ENCODE measurements around the gene MYBBP1A.
"Not testable (repeated sequence)": the region's sequence is repeated elsewhere in the genome, so short reads cannot be mapped to it uniquely, and the experiment has no call there.

MYBBP1A gene

DNA sequence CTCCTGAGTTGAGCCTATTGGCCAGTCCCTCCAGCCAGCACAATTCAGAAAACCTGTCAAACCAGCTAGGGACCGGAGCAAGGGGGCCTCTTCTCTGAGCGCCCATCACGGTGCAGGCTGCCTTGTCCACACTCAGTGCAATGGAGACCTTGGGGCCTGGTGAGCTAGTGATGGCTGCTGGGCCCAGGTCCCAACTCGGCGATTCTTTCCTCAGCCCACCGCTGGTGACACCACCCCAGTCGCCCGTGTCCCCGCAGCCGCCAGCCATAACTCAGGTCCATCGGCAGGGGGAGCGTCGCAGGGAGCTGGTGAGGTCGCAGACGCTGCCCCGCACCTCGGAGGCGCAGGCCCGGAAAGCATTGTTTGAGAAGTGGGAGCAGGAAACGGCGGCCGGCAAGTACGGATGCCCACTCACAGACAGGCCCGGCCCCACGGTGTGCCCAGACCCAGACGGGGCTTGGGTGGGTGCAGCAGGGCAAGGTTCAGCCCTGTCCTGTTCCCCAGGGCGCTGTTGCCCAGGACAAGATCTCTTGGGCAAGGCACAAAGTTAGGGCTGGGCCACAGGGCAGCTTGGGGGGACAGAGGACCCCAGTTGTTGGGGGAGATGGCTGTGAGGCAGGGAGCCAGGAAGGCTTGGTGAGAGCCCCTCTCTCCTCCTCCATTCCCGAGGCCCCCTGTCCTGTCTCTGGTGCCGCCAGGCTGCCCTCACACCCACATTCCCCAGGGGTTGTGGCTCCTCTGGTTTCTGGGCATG is 39.9 kb upstream of the MYBBP1A start:
- Mint-ChIP-seq H3K9me3 (no peaks in the 10 kb centered on the region), H3K4me1 (ENCODE audit: low read depth) (peaks cover 35% of the 10 kb centered on the region), H3K4me3 (no peak overlapping the region), H3K27ac (peak overlapping the region; percentile 3), H3K36me3 (ENCODE audit: low read depth) (no peaks in the 10 kb centered on the region), H3K27me3 (peaks cover 71% of the 10 kb centered on the region)
- intact Hi-C loops (cut with micrococcal nuclease): no loop called here

DNA sequence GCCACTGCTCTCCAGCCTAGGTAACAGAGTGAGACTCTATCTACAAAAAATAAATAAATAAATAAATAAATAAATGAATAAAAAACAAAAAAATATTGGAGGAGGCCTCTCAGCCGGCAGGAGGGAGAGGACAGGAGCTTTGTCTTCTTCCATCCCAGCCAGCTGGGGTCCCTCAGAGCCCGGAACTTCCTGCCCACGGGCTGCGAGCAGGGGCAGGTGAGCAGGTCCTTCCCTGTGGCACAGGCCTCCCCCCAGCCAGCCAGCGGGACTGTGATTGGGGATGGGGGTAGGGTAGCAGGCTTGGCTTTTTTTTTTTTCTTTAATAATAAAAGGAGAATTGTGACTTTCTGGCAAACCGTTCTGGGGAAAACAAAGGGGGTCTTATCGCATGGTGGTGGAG is 39.2 kb upstream of the MYBBP1A start:
- Mint-ChIP-seq H3K36me3 (ENCODE audit: low read depth) (no peaks in the 10 kb centered on the region), H3K27me3 (peaks cover 67% of the 10 kb centered on the region), H3K9me3 (no peaks in the 10 kb centered on the region), H3K27ac (no peak overlapping the region), H3K4me3 (no peak overlapping the region), H3K4me1 (ENCODE audit: low read depth) (peaks cover 35% of the 10 kb centered on the region)
- intact Hi-C loops (cut with micrococcal nuclease): no loop called here

DNA sequence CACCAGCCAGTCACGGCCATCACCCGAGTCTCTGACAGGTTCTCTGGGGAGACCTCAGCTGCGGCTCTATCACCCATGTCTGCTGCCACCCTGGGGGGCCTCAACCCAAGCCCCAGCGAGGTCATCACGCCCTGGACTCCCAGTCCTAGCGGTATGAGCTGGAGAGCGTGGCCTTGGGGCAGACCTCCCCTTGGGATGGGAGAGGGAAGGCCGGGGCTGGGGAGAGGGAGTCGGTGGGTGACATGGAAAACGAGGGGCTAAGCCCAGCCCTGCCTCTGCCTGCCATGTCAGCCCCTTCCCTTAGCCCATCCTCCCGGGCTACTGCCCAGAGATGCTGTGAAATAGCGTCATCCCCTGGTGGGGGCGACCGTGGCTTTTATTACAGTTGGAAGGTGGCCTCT is 37.8 kb upstream of the MYBBP1A start:
- H3K27ac Mint-ChIP-seq: no peak overlapping the region
- intact Hi-C loops (cut with micrococcal nuclease): no loop called here
- no peaks in the 10 kb centered on the region for H3K9me3 Mint-ChIP-seq
- no peaks in the 10 kb centered on the region for H3K36me3 Mint-ChIP-seq (ENCODE audit: low read depth)
- H3K4me3 Mint-ChIP-seq: no peak overlapping the region
- H3K4me1 Mint-ChIP-seq (ENCODE audit: low read depth): peaks cover 35% of the 10 kb centered on the region
- peaks cover 73% of the 10 kb centered on the region for H3K27me3 Mint-ChIP-seq

DNA sequence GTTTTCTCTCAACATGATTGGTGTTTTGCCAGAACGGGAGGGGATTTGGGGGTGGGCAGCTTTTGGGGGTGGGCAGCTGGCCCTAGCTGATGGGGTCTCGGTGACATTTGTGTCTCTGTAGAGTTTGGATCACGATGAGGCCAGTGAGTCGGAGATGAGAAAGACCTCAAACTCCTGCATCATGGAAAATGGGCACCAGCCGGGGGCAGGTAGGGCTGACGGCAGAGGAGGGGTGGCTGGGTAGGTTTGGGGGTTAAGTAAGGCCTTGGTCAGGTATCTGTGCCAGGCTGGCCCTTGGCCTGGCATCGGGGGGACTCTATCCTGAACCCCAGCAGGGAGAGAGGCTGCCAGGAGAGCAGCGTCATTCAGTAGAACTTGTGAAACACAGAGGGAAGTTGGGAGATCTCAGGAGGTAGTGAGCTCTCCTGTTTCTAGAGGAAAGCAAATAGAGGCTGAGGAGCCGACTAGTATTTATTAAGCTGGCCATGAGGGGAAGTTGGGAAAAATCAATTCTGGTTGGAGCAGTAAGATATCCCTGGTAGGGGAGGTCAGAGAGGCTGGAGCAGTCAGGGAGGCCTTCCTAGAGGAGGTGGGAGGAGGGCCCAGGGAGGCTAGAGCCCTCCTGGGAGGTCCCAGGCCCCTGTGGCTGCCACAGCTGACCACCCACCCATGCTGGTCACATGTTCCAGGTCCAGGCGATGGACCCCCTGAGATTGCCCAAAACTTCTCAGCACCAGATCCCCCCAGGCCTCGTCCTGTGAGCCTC is 37.2 kb upstream of the MYBBP1A start:
- no peak overlapping the region for H3K4me3 Mint-ChIP-seq
- peaks cover 73% of the 10 kb centered on the region for H3K27me3 Mint-ChIP-seq
- H3K36me3 Mint-ChIP-seq (ENCODE audit: low read depth): no peaks in the 10 kb centered on the region
- H3K9me3 Mint-ChIP-seq: no peaks in the 10 kb centered on the region
- peaks cover 35% of the 10 kb centered on the region for H3K4me1 Mint-ChIP-seq (ENCODE audit: low read depth)
- intact Hi-C loops (cut with micrococcal nuclease): no loop called here
- H3K27ac Mint-ChIP-seq: no peak overlapping the region

DNA sequence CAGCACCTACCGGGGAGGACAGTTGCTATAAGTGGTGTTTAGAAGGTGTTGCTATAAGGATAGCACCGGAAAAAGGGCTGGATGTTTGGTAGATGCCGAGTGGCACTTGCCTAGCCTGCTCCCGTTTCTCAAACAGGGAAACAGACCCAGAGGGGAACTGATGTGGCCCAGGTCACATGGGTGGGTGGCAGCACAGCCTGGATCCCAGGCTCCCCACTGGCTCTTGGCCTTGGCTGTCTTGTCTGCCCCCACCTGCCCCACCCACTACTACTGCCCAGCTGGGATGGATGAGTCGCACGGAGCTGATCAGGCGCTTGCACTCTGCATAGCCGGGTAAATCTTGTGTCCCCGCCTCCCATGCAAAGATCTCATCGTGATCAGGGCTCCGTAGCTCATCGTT is 36.3 kb upstream of the MYBBP1A start:
- no peaks in the 10 kb centered on the region for H3K9me3 Mint-ChIP-seq
- no peak overlapping the region for H3K4me3 Mint-ChIP-seq
- peaks cover 35% of the 10 kb centered on the region for H3K4me1 Mint-ChIP-seq (ENCODE audit: low read depth)
- H3K27ac Mint-ChIP-seq: no peak overlapping the region
- intact Hi-C loops (cut with micrococcal nuclease): no loop called here
- no peaks in the 10 kb centered on the region for H3K36me3 Mint-ChIP-seq (ENCODE audit: low read depth)
- peaks cover 76% of the 10 kb centered on the region for H3K27me3 Mint-ChIP-seq

DNA sequence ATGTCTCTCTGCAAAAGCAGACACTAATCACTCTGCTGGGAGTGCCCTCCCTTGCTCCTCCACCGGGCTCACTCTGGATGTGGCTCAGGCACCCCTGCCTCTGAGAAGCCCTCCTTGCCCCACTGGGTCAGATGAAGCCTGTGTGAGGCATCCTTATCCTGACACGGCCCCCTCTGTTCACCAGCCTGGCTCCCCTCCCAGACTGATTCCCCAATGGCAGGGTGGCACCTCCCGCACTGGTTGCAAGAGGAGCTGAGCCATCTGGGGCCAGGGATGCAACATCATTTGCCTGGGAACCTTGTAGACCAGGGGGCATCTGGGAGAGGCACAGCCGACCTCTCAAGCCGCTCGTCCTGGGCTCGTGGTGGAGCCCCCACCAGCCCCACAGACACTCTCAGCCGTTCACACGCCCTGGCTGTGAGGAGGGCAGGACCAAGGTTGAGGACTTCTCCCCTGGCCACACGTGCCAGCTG is 35.8 kb upstream of the MYBBP1A start:
- H3K27me3 Mint-ChIP-seq: peaks cover 78% of the 10 kb centered on the region
- H3K27ac Mint-ChIP-seq: peak overlapping the region; percentile 15
- intact Hi-C loops (cut with micrococcal nuclease): no loop called here
- H3K4me3 Mint-ChIP-seq: no peak overlapping the region
- H3K36me3 Mint-ChIP-seq (ENCODE audit: low read depth): no peaks in the 10 kb centered on the region
- H3K4me1 Mint-ChIP-seq (ENCODE audit: low read depth): peaks cover 35% of the 10 kb centered on the region
- no peaks in the 10 kb centered on the region for H3K9me3 Mint-ChIP-seq

DNA sequence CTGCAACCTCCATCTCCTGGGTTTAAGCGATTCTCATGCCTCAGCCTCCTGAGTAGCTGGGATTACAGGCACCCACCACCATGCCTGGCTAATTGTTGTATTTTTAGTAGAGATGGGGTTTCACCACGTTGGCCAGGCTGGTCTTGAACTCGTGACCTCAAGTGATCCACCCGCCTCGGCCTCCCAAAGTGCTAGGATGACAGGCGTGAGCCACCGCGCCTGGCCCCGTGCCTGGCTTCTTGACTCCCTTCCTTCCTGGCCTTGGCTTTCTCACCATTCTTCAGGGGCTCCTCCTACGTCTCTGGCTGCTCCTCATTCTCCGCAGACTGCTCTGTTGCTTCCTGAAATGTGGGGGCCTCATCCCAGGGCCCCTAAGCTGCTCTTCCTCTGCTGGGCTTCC is 34.9 kb upstream of the MYBBP1A start:
- intact Hi-C loops (cut with micrococcal nuclease); H3K4me3 Mint-ChIP-seq; H3K36me3 Mint-ChIP-seq (ENCODE audit: low read depth); H3K9me3 Mint-ChIP-seq: not testable (repeated sequence)
- peak overlapping the region; percentile 15 for H3K27ac Mint-ChIP-seq
- H3K27me3 Mint-ChIP-seq: peaks cover 82% of the 10 kb centered on the region
- H3K4me1 Mint-ChIP-seq (ENCODE audit: low read depth): peaks cover 28% of the 10 kb centered on the region

DNA sequence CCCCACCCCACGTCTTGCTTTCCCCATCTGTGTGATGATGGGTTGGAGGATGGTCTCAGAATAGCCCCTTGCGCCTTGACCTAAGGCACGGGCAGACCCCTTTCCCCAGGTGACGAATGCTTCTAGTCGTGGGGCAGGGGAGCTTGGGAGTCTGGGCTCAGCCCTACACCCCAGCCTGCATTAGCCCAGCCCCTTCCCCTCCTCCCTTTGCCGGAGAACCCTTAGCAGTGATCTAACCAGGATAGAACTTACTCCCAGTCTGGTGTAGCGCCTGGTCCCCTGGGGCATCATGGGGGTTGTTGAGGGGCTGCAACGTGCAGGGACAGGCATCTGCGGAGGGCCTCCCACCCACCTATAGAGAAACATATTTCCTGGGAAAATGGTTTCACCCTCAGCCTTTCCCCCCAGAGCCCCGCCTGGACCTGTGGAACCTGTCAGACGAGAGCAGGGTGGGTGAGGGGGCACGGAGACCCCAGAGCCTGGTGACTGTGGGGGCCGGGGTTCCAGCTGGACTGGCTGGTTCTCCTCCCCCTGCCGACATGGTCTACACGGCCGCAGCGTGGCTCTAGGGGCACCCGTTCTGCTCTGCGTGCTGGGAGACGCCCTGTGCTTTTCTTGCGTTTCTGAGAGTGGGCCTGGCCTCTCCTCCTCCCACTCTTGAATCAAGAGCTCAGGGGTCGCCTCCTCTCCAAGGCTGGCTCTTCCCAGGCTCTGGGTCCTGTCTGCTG is 33.9 kb upstream of the MYBBP1A start:
- H3K4me3 Mint-ChIP-seq: no peak overlapping the region
- no peaks in the 10 kb centered on the region for H3K9me3 Mint-ChIP-seq
- H3K27ac Mint-ChIP-seq: no peak overlapping the region
- H3K4me1 Mint-ChIP-seq (ENCODE audit: low read depth): peaks cover 25% of the 10 kb centered on the region
- intact Hi-C loops (cut with micrococcal nuclease): no loop called here
- H3K36me3 Mint-ChIP-seq (ENCODE audit: low read depth): no peaks in the 10 kb centered on the region
- H3K27me3 Mint-ChIP-seq: peaks cover 79% of the 10 kb centered on the region

DNA sequence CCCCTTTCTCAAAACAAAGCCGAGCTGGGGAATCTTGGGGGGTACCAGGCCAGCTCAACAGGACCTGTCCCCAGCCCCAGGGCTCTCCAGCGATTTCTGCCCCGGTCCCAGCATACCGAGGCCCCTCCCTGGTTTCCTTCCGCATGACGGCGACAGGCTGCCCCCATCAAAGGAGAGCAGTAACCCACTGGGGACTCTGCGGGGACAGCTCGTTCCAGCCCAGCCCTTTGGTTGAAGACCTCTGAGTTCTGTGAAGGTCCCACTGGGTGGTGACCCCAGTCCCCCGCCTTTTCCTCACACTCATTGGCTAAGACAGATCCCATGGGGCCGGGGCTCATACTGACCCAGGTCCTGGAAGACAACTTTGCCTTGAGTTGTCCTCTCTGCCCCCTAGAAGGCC is 33.2 kb upstream of the MYBBP1A start:
- peaks cover 81% of the 10 kb centered on the region for H3K27me3 Mint-ChIP-seq
- no peaks in the 10 kb centered on the region for H3K36me3 Mint-ChIP-seq (ENCODE audit: low read depth)
- H3K4me1 Mint-ChIP-seq (ENCODE audit: low read depth): peaks cover 25% of the 10 kb centered on the region
- H3K27ac Mint-ChIP-seq: no peak overlapping the region
- no peaks in the 10 kb centered on the region for H3K9me3 Mint-ChIP-seq
- no peak overlapping the region for H3K4me3 Mint-ChIP-seq
- intact Hi-C loops (cut with micrococcal nuclease): no loop called here

DNA sequence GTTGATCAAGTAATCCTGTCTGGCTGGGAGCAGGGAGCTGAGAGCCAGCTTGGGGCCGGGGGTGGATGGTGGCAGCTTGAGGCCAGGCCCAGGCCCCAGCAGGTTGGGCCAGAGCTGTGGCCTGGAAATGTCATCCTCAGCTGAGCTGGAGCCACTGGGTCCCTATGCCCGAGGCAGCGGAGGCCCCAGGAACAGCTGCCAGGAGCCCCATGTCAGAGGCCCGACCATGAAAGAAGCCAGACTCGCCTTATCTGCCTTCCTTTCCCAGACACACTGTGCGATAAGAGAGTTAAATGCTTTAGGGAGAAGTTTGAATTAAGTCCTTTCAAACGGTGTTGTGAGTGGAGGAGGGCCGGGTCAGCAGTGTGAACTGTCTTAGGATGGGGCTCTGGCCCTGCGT is 32.6 kb upstream of the MYBBP1A start:
- H3K9me3 Mint-ChIP-seq: no peaks in the 10 kb centered on the region
- intact Hi-C loops (cut with micrococcal nuclease): no loop called here
- H3K4me3 Mint-ChIP-seq: no peak overlapping the region
- H3K27me3 Mint-ChIP-seq: peaks cover 85% of the 10 kb centered on the region
- peak overlapping the region; percentile 23 for H3K27ac Mint-ChIP-seq
- peaks cover 25% of the 10 kb centered on the region for H3K4me1 Mint-ChIP-seq (ENCODE audit: low read depth)
- no peaks in the 10 kb centered on the region for H3K36me3 Mint-ChIP-seq (ENCODE audit: low read depth)

DNA sequence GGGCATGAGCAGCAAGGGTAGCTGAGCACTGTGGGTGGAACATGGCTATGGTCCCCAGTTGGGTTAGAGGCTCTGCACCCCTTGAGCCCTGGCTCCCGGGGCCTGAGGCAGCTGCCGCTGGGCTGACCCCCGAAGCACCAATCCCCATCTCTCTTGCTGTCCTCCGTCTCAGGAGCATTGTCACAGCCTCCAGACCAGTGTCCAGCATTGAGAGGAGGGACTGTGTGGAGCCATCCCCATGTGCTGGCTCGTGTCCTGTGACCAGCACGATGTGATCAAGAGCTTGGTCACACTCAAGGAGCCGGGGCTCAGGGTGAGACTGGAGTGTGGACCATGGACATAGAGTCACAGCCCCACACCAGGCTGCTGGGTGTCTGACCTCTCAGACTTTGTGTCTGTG is 32.0 kb upstream of the MYBBP1A start:
- no peak overlapping the region for H3K4me3 Mint-ChIP-seq
- H3K9me3 Mint-ChIP-seq: no peaks in the 10 kb centered on the region
- peak overlapping the region; percentile 23 for H3K27ac Mint-ChIP-seq
- intact Hi-C loops (cut with micrococcal nuclease): no loop called here
- peaks cover 19% of the 10 kb centered on the region for H3K4me1 Mint-ChIP-seq (ENCODE audit: low read depth)
- peaks cover 86% of the 10 kb centered on the region for H3K27me3 Mint-ChIP-seq
- H3K36me3 Mint-ChIP-seq (ENCODE audit: low read depth): no peaks in the 10 kb centered on the region

DNA sequence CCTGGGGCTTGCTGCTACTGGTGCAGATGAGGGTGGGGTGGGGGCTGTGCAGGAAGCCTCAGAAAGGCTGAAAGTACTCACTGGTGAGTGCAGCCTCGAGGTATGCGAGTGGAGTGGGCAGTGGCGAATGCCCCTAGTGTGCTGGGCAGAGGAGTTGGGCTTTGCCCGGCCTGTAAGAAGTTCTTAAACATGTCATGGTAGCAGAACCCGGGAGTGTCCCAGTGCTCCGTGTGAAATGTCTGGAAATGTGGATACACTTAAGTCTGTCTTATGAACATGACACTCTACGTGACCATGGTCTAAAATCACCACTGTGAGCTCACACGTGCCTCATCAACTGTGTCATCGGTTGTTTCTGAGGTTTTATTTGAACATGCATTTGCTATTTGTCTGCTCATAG is 30.9 kb upstream of the MYBBP1A start:
- Mint-ChIP-seq H3K4me1 (ENCODE audit: low read depth) (peaks cover 8% of the 10 kb centered on the region), H3K36me3 (ENCODE audit: low read depth) (no peaks in the 10 kb centered on the region), H3K4me3 (no peak overlapping the region), H3K27me3 (peaks cover 87% of the 10 kb centered on the region), H3K27ac (no peak overlapping the region), H3K9me3 (no peaks in the 10 kb centered on the region)
- intact Hi-C loops (cut with micrococcal nuclease): no loop called here

DNA sequence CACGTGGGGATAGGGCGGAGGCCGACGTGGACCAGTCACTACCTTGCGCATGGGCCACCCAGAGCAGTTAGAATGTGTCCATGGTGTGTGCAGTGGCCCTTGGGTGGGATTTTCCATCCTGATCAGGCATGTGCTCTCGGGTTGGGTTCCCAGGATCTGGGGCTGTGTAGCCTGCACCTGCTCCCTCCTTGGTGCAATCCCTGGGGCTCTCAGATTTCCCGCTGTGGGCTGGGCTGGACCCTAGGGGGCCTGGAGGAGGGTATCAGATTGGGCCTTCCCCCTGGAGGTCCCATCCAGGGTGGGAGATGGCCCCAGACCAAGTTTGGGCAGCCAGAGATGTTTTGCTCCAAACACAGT is 30.4 kb upstream of the MYBBP1A start:
- Mint-ChIP-seq H3K9me3 (no peaks in the 10 kb centered on the region), H3K36me3 (ENCODE audit: low read depth) (no peaks in the 10 kb centered on the region), H3K27ac (no peak overlapping the region), H3K27me3 (peaks cover 86% of the 10 kb centered on the region), H3K4me1 (ENCODE audit: low read depth) (peaks cover 4% of the 10 kb centered on the region), H3K4me3 (no peak overlapping the region)
- intact Hi-C loops (cut with micrococcal nuclease): no loop called here

DNA sequence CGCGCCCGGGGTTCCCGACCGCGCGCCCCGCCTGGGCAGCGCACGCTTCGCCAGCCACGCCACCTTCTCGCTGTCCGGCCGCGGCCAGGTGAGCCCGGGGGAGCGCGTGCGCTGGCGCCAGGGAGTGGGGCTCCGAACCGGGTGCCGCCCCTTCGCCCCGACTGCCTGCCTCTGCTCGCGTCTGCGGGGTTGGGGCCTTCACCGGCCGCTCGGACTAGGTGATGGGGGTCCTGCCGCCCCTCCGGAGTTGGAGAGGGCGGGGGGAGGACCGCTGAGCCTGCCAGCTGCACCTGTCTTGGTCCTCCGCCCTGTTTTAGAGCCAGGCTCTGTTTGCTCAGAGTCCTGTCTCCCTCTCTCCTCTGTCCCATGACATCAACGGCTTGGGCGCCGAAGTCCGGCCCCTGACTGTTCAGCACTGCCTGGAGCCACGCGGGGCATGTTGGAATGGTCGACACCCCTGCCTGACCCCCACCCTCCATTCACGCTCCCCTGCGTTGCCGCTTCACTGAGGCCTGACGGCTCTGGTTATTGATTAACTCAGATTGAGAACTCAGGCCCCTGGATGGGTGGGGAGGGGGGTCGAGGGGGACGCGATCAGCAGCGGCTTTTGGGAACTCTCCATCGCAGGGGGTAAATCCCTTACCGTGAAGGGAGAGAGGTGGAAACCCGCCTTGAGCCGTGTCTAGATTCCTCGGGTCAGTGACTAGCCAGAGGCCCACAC is 29.9 kb upstream of the MYBBP1A start:
- intact Hi-C loops (cut with micrococcal nuclease): no loop called here
- H3K27ac Mint-ChIP-seq: no peak overlapping the region
- H3K36me3 Mint-ChIP-seq (ENCODE audit: low read depth): no peaks in the 10 kb centered on the region
- H3K27me3 Mint-ChIP-seq: peaks cover 84% of the 10 kb centered on the region
- H3K4me3 Mint-ChIP-seq: no peak overlapping the region
- no peaks in the 10 kb centered on the region for H3K9me3 Mint-ChIP-seq
- no peaks in the 10 kb centered on the region for H3K4me1 Mint-ChIP-seq (ENCODE audit: low read depth)
